VCaP (cell line): Measurements from ENCODE around the gene VLDLR.

Experiments
- H3K27ac ChIP-seq: fragments of 450-650 bp; 2 replicates; pipeline ENCODE4 v1.5.1; 2017
- CTCF ChIP-seq: fragments of 450-650 bp; conservative IDR thresholded peaks from 2 replicates; pipeline ENCODE4 v1.5.1; 2017; ENCODE audit warnings: mild to moderate bottlenecking, moderate library complexity

The VLDLR gene

GRCh38 chr9:2597483-2597882, 24.1 kb upstream of the VLDLR start:
- H3K27ac ChIP-seq, result no peak overlapping the region
- no peak for TF ChIP-seq CTCF

DNA sequence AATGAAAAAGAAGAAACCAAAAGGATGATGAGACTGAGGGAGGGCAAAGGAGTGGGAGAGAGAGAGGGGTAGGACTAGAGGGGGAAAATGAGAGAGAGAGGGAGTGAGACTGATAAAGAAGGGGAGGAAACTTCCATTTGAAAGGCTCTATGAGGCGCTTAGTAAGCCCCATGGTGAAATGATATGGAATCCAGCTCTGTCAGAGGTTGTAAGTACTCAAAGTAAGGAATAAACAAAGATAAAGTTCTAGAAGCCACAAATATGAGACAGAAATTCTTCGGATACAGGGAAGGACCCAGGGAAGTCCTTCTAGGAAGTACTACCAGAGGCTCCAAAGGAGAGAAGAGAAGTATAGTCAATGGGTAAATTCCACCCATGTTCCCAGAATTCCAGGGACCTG, 21.7 kb upstream of the VLDLR start:
- no peak for TF ChIP-seq CTCF
- no peak overlapping the region for H3K27ac ChIP-seq

DNA sequence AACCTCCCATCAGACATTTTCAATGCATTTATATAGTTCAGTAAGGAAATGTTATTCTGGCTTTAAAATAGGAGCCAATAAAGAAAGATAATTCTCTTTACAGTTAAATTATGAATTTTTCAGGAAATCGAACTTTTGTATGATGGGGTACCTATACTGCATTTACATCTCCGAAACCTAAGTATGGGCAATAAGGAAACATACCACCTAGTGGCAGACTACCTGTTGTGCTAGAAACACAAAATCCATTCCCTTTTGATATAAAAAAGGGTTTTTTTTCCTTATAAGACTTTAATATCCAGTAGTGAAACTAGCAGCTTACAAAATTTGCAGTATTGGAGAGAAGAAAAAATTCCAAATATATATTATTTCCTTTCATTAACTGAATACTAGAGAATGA, 21.3 kb upstream of the VLDLR start:
- TF ChIP-seq CTCF, result no peak
- no peak overlapping the region for H3K27ac ChIP-seq

GRCh38 chr9:2601785-2602378, 19.7 kb upstream of the VLDLR start:
- no peak overlapping the region for H3K27ac ChIP-seq
- TF ChIP-seq CTCF, result no peak

GRCh38 chr9:2602704-2603116, 18.9 kb upstream of the VLDLR start:
- no peak overlapping the region; the same call in 1 of the 2 replicates for H3K27ac ChIP-seq

GRCh38 chr9:2603621-2604020, 18.0 kb upstream of the VLDLR start:
- TF ChIP-seq CTCF, result no peak
- no peak overlapping the region for H3K27ac ChIP-seq

More at GRCh38 chr9:2602704-2603116, 18.9 kb upstream of the VLDLR start:
- TF ChIP-seq CTCF, result no peak

DNA sequence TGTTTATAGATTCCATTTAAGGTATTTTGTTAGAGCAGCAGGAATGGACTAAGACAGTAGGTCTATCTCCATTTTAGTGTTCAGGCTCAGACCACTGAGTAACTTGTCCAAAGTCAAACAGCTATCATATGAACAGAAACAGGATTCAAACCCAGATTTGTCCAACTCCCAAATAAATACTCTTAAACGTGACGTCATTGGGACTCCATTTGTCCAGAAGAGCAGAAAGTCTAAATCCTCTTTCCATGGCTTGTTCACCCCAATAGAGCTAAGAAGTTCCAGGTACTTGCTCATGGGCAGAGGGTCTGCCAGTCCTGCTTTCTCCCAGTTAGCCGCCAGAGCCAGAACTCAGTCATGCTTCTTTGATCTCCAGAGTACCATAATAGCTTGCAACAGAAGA, 16.3 kb upstream of the VLDLR start:
- TF ChIP-seq CTCF, result no peak
- H3K27ac ChIP-seq, result no peak overlapping the region
